ENCODE results near the gene TRIM36.
A peak's percentile ranks its signal among the peaks of the same experiment; 100 is the strongest.

Gene TRIM36

GRCh38 chr5:115179030-115179393 lies 9.3 kb upstream of the TRIM36 start:
- no peak for TF ChIP-seq ZFP30 (CRISPR knock-in tag; IDR thresholded peaks at IDR 0.05)
- TF ChIP-seq ZNF565 (CRISPR knock-in tag; conservative IDR thresholded peaks at IDR 0.05; ENCODE audit: low read depth) = no peak
- no peak for TF ChIP-seq ESRRG (CRISPR knock-in tag; IDR thresholded peaks at IDR 0.05)
- TF ChIP-seq ZC3H10 (CRISPR knock-in tag; IDR thresholded peaks at IDR 0.05) = no peak
- TF ChIP-seq CREB5 (CRISPR knock-in tag; IDR thresholded peaks at IDR 0.05; ENCODE audit: low read depth) = no peak
- TF ChIP-seq PATZ1 (CRISPR knock-in tag; IDR thresholded peaks at IDR 0.05; ENCODE audit: borderline replicate concordance) = no peak
- TF ChIP-seq CSRNP3 (CRISPR knock-in tag; IDR thresholded peaks at IDR 0.05) = no peak
- TF ChIP-seq GLIS3 (CRISPR knock-in tag; IDR thresholded peaks at IDR 0.05) = no peak
- no peak for TF ChIP-seq OSR1 (CRISPR knock-in tag; IDR thresholded peaks at IDR 0.05)
- no peak for TF ChIP-seq POU6F1 (CRISPR knock-in tag; IDR thresholded peaks at IDR 0.05; ENCODE audit: borderline replicate concordance, low read depth)
- TF ChIP-seq ARNTL (CRISPR knock-in tag; IDR thresholded peaks at IDR 0.05; ENCODE audit: borderline replicate concordance, low read depth) = no peak
- no peak for TF ChIP-seq BACH2 (CRISPR knock-in tag; IDR thresholded peaks at IDR 0.05; ENCODE audit: borderline replicate concordance)
- TF ChIP-seq ZNF8 (CRISPR knock-in tag; IDR thresholded peaks at IDR 0.05) = no peak
- TF ChIP-seq TCF4 (CRISPR knock-in tag; IDR thresholded peaks at IDR 0.05; ENCODE audit: borderline replicate concordance) = no peak
- no peak for TF ChIP-seq PPARA (CRISPR knock-in tag; IDR thresholded peaks at IDR 0.05; ENCODE audit: borderline replicate concordance)
- no peak for TF ChIP-seq RARB (CRISPR knock-in tag; IDR thresholded peaks at IDR 0.05)
- TF ChIP-seq SNAI2 (CRISPR knock-in tag; IDR thresholded peaks at IDR 0.05) = no peak
- no peak for TF ChIP-seq ISL1 (CRISPR knock-in tag; IDR thresholded peaks at IDR 0.05)
- ATAC-seq = no peak

- TF ChIP-seq ZFP3 (CRISPR knock-in tag; IDR thresholded peaks at IDR 0.05) (no peak), PATZ1 (CRISPR knock-in tag; IDR thresholded peaks at IDR 0.05; ENCODE audit: borderline replicate concordance) (no peak), ISL1 (CRISPR knock-in tag; IDR thresholded peaks at IDR 0.05) (no peak)
- ATAC-seq = no peak
Measured at GRCh38 chr5:115170929-115171510, 1.3 kb upstream of the TRIM36 start.

- TF ChIP-seq TCF4 (CRISPR knock-in tag; IDR thresholded peaks at IDR 0.05; ENCODE audit: borderline replicate concordance) = no peak
- no peak for TF ChIP-seq SNAI2 (CRISPR knock-in tag; IDR thresholded peaks at IDR 0.05)
- TF ChIP-seq ZNF8 (CRISPR knock-in tag; IDR thresholded peaks at IDR 0.05) = no peak
- no peak for TF ChIP-seq POU6F1 (CRISPR knock-in tag; IDR thresholded peaks at IDR 0.05; ENCODE audit: borderline replicate concordance, low read depth)
- no peak for TF ChIP-seq ARNTL (CRISPR knock-in tag; IDR thresholded peaks at IDR 0.05; ENCODE audit: borderline replicate concordance, low read depth)
- no peak for TF ChIP-seq CSRNP3 (CRISPR knock-in tag; IDR thresholded peaks at IDR 0.05)
- no peak for TF ChIP-seq RARB (CRISPR knock-in tag; IDR thresholded peaks at IDR 0.05)
- TF ChIP-seq ESRRG (CRISPR knock-in tag; IDR thresholded peaks at IDR 0.05) = no peak
- no peak for TF ChIP-seq ZNF70 (CRISPR knock-in tag; IDR thresholded peaks at IDR 0.05)
- no peak for TF ChIP-seq OSR1 (CRISPR knock-in tag; IDR thresholded peaks at IDR 0.05)
- no peak for TF ChIP-seq GLIS3 (CRISPR knock-in tag; IDR thresholded peaks at IDR 0.05)
- TF ChIP-seq TOX (CRISPR knock-in tag; IDR thresholded peaks at IDR 0.05; ENCODE audit: borderline replicate concordance) = no peak
- TF ChIP-seq ZFP3 (CRISPR knock-in tag; IDR thresholded peaks at IDR 0.05) = no peak
- peak; percentile 74 for ATAC-seq
Measured at GRCh38 chr5:115170134-115170928, 623 bp upstream of the TRIM36 start.

Measured in SK-N-SH treated with all-trans-retinoic acid at 6 μM for 48 hours (cell line).